Activated naive CD8-positive, alpha-beta T cell treated with anti-CD3 and anti-CD28 coated beads for 36 hours (primary cell): ENCODE results near the gene YIPF4. TPM values are rescaled to one million over a fixed set of nuclear protein-coding genes. Genes with fewer than 3 reads are reported as not detected.
"Not testable (repeated sequence)": the region's sequence is repeated elsewhere in the genome, so short reads cannot be mapped to it uniquely, and the experiment has no call there.

Source experiments
- DNase-seq: peaks from one replicate; pipeline ENCODE4 v3.0.0; 2021
- H3K27ac Mint-ChIP-seq: one replicate; pipeline ENCODE4 v1.8.0; 2022; ENCODE audit warnings: mild to moderate bottlenecking, moderate library complexity, mixed read lengths
- H3K27me3 Mint-ChIP-seq: one replicate; pipeline ENCODE4 v1.8.0; 2022; ENCODE audit warnings: mild to moderate bottlenecking, mixed read lengths
- H3K36me3 Mint-ChIP-seq: one replicate; pipeline ENCODE4 v1.8.0; 2021; ENCODE audit warnings: mild to moderate bottlenecking, mixed read lengths
- H3K4me1 Mint-ChIP-seq: one replicate; pipeline ENCODE4 v1.8.0; 2021; ENCODE audit warnings: mixed read lengths
- H3K4me3 Mint-ChIP-seq: one replicate; pipeline ENCODE4 v1.8.0; 2022; ENCODE audit warnings: mild to moderate bottlenecking, moderate library complexity, mixed read lengths
- H3K9me3 Mint-ChIP-seq: one replicate; pipeline ENCODE4 v1.8.0; 2022; ENCODE audit warnings: mixed read lengths
- total RNA-seq, 2 experiments: library from RNA; stranded (reverse); gene quantifications; one replicate each; pipeline ENCODE4 v1.2.3, GENCODE V29; 2021

YIPF4 gene
- total RNA-seq, 2 experiments from 2014 or later: 30.9 to 32.6 TPM

DNA sequence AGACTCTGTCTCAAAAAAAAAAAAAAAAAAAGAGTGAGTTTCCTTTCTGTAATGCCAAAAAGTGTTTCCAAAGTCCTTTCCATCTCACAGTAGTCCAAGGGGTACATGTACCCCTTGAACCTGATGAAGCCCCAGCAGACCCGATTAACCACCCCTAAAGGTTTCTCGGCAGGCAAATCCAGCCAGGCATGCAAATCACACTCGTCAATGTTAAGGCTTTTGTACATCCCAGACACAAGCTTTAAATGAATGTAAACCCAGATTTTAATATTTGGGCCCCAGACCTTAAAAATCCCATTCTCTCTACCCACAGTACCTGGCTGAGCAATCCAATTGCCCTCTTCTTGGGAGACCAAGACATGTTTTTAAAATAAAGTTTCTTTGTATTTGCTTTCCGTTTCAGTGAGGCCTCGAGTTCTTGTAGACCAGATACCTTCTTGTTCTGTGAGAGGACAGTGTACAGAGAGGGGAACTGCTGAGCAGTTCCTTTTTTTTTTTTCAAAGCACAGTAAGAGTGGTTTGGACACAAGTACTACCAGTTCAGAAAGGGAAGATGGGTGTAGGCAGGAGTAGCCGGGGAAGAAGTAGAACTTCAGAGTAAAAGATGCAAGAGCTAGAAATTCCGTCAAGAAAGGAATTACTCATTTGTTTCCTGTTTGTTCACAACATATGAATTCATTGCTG lies 13.1 kb upstream of the YIPF4 start, which contains the start of gene NLRC4:
Gene NLRC4, minus strand, starts transcription at position 465 of the 684 bp plus-strand sequence. CDS start 8,111 bp downstream, outside the sequence.
- Mint-ChIP-seq H3K36me3 (no peaks in the 10 kb centered on the region), H3K4me1 (peaks cover 4% of the 10 kb centered on the region), H3K27ac (peak within 1 kb of the TSS; percentile 47), H3K4me3 (no peak within 1 kb of the TSS), H3K9me3 (no peaks in the 10 kb centered on the region), H3K27me3 (no peaks in the 10 kb centered on the region)
- no peak for DNase-seq

DNA sequence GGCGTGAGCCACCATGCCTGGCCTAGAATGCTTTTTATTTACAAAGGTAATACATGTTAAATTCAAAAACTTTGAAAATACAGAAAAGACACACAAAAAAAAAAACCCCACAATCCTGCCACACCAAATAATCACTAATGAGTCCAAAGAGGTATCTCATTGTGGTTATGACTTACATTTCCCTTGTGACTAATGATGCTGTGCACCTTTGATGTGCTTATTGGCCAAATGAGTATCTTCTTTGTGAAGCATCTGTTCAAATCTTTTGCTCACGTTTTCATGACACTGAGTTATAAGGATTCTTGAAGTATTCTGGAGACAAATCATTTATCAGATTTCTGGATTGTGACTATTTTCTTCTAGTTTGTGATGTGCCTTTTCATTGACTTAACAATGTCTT lies 6.6 kb upstream of the YIPF4 start:
- Mint-ChIP-seq H3K9me3 (no peaks in the 10 kb centered on the region), H3K36me3 (no peaks in the 10 kb centered on the region), H3K27ac (no peak overlapping the region), H3K4me3 (no peak overlapping the region), H3K27me3 (peaks cover 3% of the 10 kb centered on the region), H3K4me1 (no peaks in the 10 kb centered on the region)
- no peak for DNase-seq

DNA sequence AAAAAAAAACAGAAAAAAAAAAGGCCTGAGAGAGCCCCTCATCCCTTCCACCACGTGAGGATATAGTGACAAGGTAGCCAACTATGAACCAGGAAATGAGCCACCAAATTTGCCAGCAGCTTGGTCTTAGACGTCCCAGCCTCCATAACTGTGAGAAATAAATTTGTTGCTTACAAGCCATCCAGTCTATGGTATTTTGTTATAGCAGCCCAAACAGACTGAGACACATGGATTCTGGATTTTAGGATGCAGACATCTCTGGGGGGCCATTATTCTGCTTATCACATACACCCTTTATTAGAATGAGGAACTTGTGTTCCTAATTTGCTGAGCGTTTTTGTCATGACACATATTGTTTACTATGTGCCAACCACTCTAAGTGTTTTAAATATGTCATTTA lies 5.4 kb upstream of the YIPF4 start:
- Mint-ChIP-seq H3K27me3 (peaks cover 3% of the 10 kb centered on the region), H3K27ac (no peak overlapping the region), H3K4me1 (peaks cover 4% of the 10 kb centered on the region), H3K9me3 (no peaks in the 10 kb centered on the region), H3K36me3 (no peaks in the 10 kb centered on the region), H3K4me3 (no peak overlapping the region)
- no peak for DNase-seq

DNA sequence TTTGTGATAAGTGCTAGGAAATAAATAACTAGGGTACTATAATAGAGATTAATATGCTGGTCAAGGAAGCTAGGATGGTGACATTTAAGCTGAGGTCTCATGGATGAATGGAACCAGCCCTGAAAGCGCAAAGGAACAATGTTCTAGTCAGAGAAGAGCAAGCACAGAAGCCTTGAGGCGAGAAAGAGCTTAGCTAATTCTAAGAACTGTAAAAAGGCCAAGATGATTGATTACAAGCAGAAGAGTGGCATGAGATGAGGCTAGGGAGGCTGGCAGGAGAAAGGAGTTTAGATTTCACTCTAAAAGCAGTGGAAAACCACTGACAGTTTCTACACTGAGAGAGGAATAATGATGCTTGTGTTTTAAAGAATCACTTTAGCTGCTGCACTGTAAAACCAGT lies 3.4 kb upstream of the YIPF4 start:
- Mint-ChIP-seq H3K4me1 (peaks cover 9% of the 10 kb centered on the region), H3K4me3 (no peak overlapping the region), H3K36me3 (no peaks in the 10 kb centered on the region), H3K27me3 (peaks cover 3% of the 10 kb centered on the region), H3K9me3 (no peaks in the 10 kb centered on the region), H3K27ac (no peak overlapping the region)
- DNase-seq: no peak

DNA sequence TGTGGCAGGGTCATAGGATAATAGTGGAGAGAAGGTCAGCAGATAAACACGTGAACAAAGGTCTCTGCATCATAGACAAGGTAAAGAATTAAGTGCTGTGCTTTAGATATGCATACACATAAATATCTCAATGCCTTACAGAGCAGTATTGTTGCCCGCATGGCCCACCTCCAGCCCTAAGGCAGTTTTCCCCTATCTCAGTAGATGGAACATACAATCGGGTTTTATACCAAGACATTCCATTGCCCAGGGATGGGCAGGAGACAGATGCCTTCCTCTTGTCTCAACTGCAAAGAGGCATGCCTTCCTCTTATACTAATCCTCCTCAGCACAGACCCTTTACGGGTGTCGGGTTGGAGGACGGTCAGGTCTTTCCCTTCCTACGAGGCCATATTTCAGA lies 1.9 kb upstream of the YIPF4 start:
- DNase-seq, H3K27ac Mint-ChIP-seq: not testable (repeated sequence)

DNA sequence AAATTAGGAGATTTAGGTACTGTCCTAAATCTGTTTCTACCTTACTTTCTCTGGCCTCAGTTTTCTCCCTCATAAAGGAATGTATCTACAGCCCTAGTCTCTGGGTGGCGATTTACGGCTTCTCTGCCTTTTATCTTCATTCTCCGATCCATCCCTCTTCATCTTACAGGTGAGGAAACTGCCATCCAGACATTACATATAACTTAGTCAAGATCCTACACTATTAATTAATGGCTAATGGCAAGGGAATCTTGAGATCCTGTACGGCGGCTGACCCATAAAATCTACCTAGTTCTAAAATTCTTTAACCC lies 386 bp upstream of the YIPF4 start:
- Mint-ChIP-seq H3K4me1 (peaks cover 17% of the 10 kb centered on the region), H3K27ac (peak overlapping the region; percentile 97), H3K9me3 (no peaks in the 10 kb centered on the region), H3K4me3 (peak overlapping the region; percentile 94), H3K36me3 (peaks cover 10% of the 10 kb centered on the region), H3K27me3 (peaks cover 3% of the 10 kb centered on the region)
- no peak for DNase-seq

More for the DNA sequence above, 1.9 kb upstream of the YIPF4 start:
- H3K36me3 Mint-ChIP-seq, H3K27me3 Mint-ChIP-seq, H3K4me3 Mint-ChIP-seq, H3K9me3 Mint-ChIP-seq: not testable (repeated sequence)
- H3K4me1 Mint-ChIP-seq: peaks cover 12% of the 10 kb centered on the region

DNA sequence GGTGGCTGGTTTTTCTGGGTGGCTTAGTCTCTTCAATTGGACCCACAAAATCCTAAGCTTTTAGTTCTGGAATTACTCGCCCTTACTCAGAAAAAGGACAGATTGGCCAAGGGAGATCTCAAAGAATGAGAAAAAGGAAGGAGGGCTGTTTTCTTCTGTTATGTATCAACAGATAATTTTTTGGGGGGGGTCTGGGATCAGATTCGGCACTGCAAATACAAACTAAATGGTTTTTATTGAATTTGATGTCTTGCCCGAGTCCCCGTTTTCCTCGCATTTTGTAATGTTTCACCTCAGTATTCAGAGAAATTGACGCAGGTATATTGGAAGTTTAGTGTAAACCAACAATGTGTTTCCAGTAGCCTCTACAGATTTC lies 762 bp downstream of the YIPF4 start:
- peaks cover 3% of the 10 kb centered on the region for H3K27me3 Mint-ChIP-seq

DNA sequence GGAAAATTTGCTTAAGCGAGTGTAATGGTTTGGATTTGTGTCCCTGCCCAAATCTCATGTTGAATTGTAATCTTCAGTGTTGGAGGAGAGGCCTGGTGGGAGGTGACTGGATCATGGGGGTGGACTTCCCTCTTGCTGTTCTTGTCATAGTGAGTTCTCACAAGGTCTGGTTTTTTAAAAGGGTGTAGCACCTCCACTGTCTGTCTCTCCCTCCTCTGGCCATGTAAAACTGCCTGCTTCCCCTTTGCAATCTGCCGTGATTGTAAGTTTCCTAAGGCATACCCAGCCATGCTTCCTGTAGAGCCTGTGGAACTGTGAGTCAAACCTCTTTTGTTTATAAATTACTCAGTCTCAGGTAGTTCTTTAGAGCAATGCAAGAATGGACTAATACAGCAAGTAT lies 6.6 kb downstream of the YIPF4 start:
- Mint-ChIP-seq H3K27ac (no peak overlapping the region), H3K9me3 (no peaks in the 10 kb centered on the region), H3K27me3 (no peaks in the 10 kb centered on the region), H3K36me3 (peaks cover 28% of the 10 kb centered on the region), H3K4me1 (peaks cover 39% of the 10 kb centered on the region), H3K4me3 (no peak overlapping the region)
- DNase-seq: no peak

More for the DNA sequence above, 762 bp downstream of the YIPF4 start:
- peaks cover 18% of the 10 kb centered on the region for H3K36me3 Mint-ChIP-seq
- peaks cover 21% of the 10 kb centered on the region for H3K4me1 Mint-ChIP-seq
- DNase-seq: no peak
- H3K9me3 Mint-ChIP-seq: no peaks in the 10 kb centered on the region
- peak overlapping the region; percentile 94 for H3K4me3 Mint-ChIP-seq
- peak overlapping the region; percentile 79 for H3K27ac Mint-ChIP-seq

DNA sequence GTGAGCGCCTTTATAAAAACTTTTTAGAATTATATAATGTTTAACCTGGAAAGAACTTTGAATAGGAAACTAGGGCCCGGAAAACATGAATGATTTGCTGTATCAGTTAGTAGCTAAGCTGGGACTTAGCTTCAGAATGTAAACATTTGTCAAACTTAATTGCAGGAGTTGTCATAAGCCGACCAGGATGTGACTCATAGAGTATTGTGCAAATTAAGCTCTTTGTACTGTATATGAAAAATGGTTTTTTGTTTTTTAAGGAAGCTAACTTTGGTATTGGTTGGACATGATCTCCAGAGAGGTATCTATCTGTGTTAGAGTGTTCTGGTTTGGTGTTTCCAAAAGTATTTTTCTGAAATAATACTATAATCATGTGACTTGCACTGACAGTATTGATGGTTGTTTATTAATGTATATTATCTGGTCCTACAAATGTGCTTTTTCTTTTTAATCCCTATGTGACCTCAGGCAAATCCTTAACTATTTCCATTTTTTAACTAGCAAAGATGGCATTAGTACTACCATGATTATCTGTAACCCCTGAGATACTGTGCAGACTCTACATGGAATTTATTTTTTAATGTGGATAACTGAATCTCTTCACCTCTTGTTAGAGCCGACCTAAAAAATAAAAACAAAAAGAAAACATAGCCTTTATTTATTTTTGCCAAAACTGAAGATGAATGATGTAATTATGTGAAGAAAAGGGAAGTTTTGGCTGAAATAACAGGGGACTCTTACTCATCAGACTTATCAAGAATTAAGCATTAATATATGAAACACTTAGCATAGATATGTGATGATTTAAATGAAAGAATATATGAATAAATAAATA lies 11.7 kb downstream of the YIPF4 start:
- Mint-ChIP-seq H3K36me3 (peaks cover 18% of the 10 kb centered on the region), H3K27ac (peak overlapping the region; percentile 40), H3K27me3 (no peaks in the 10 kb centered on the region), H3K9me3 (no peaks in the 10 kb centered on the region), H3K4me1 (peaks cover 27% of the 10 kb centered on the region), H3K4me3 (no peak overlapping the region)
- no peak for DNase-seq

DNA sequence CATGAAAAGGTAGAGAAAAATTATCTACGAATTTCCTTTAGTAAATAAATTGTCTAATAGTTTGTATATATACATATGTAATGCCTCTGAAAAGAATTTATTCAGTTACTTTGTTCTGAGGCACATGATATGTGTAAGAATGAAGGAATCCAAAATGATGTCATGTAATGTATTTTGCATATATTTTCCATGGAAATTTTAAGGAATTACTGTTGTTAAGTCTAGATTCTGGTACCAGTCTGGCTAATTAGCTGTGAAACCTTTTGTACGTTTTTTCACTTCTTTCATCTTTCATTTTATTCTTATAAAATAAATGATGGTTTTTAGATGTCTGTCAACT lies 12.3 kb downstream of the YIPF4 start:
- no peak for DNase-seq
- Mint-ChIP-seq H3K27me3 (no peaks in the 10 kb centered on the region), H3K4me1 (peaks cover 21% of the 10 kb centered on the region), H3K36me3 (peaks cover 16% of the 10 kb centered on the region), H3K4me3 (no peak overlapping the region), H3K27ac (no peak overlapping the region), H3K9me3 (no peaks in the 10 kb centered on the region)

DNA sequence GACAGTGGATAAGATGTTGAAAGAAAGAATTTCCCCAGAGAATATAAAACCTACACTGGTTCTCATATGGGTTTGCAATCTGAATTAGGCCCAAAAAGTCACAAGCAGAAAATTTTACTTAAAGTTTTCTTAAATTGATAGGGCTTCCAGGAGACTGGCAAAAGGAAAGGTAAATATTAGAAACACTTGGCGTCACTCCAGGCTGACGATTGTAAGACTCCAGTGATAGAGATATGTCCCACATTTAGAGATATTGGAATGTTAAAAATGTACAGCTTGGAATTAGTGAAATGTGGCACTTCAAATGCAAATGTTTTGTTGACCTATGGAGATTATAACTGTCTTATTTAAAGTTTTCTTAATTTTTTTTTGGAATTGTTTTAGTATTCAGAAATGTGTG lies 14.0 kb downstream of the YIPF4 start:
- H3K9me3 Mint-ChIP-seq: no peaks in the 10 kb centered on the region
- H3K4me1 Mint-ChIP-seq: peaks cover 17% of the 10 kb centered on the region
- H3K36me3 Mint-ChIP-seq: peaks cover 18% of the 10 kb centered on the region
- DNase-seq: no peak
- H3K27me3 Mint-ChIP-seq: no peaks in the 10 kb centered on the region
- no peak overlapping the region for H3K27ac Mint-ChIP-seq
- H3K4me3 Mint-ChIP-seq: no peak overlapping the region

DNA sequence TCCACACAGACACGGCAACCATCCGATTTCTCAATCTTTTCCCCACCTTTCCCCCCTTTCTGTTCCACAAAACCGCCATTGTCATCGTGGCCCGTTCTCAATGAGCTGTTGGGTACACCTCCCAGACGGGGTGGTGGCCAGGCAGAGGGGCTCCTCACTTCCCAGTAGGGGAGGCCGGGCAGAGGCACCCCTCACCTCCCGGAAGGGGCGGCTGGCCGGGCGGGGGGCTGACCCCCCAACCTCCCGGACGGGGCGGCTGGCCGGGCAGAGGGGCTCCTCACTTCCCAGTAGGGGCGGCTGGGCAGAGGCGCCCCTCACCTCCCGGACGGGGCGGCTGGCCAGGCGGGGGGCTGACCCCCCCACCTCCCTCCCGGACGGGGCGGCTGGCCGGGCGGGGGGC lies 15.8 kb downstream of the YIPF4 start:
- not testable (repeated sequence) for H3K27ac Mint-ChIP-seq, H3K27me3 Mint-ChIP-seq, H3K4me3 Mint-ChIP-seq, DNase-seq, H3K9me3 Mint-ChIP-seq
- Mint-ChIP-seq H3K36me3 (peaks cover 18% of the 10 kb centered on the region), H3K4me1 (peaks cover 12% of the 10 kb centered on the region)

DNA sequence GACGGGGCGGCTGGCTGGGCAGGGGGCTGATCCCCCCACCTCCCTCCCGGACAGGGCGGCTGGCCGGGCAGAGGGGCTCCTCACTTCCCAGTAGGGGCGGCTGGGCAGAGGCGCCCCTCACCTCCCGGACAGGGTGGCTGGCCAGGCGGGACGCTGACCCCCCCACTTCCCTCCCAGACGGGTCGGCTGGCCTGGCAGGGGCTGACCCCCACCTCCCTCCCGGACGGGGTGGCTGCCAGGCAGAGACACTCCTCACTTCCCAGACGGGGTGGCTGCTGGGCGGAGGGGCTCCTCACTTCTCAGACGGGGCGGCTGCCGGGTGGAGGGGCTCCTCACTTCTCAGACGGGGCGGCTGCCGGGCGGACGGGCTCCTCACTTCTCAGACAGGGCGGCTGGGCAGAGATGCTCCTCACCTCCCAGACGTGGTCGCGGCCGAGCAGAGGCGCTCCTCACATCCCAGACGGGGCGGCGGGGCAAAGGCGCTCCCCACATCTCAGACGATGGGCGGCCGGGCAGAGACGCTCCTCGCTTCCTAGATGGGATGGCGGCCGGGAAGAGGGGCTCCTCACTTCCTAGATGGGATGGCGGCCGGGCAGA lies 16.4 kb downstream of the YIPF4 start:
- H3K4me3 Mint-ChIP-seq, DNase-seq, H3K27me3 Mint-ChIP-seq, H3K9me3 Mint-ChIP-seq, H3K4me1 Mint-ChIP-seq, H3K27ac Mint-ChIP-seq: not testable (repeated sequence)
- peaks cover 18% of the 10 kb centered on the region for H3K36me3 Mint-ChIP-seq

DNA sequence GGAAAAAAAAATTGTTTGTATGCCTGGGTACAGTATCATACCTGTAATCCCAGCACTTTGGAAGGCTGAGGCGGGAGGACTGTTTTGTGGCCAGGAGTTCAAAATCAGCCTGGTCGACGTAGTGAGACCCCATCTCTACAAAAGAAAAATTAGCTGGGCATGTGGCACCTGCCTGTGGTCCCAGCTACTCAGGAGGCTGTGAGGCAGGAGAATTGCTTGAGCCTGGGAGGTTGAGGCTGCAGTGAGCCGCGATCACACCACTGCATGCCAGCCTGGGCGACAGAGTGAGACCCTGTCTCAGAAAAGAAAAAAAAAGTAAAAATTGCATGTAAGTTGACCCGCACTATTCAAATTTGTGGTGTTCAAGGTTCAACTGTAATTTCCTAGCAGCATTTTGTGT lies 32.9 kb downstream of the YIPF4 start:
- Mint-ChIP-seq H3K36me3 (peaks cover 6% of the 10 kb centered on the region), H3K9me3 (no peaks in the 10 kb centered on the region), H3K4me1 (no peaks in the 10 kb centered on the region), H3K27me3 (no peaks in the 10 kb centered on the region), H3K27ac (no peak overlapping the region), H3K4me3 (no peak overlapping the region)
- no peak for DNase-seq

DNA sequence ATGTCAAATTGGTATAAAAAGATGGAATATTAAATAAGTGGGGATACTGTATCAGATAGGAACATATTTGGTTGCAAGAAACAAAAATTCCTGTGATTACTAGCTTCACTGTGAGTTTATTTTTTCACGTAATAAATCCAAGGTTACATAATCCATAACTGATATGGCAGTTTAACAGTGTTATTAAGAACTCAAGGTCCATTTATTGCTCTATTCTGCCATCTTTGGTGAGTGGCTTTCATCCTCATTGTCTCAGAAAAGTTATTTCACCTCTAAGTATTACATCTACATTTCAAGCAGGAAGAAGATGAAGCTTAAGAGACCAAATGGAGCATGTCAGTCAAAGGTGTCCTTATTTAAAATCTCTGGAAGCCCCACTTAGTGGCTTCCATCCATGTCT lies 37.2 kb downstream of the YIPF4 start:
- H3K36me3 Mint-ChIP-seq: peaks cover 6% of the 10 kb centered on the region
- no peak overlapping the region for H3K4me3 Mint-ChIP-seq
- H3K27ac Mint-ChIP-seq: no peak overlapping the region
- H3K4me1 Mint-ChIP-seq: no peaks in the 10 kb centered on the region
- no peaks in the 10 kb centered on the region for H3K27me3 Mint-ChIP-seq
- DNase-seq: no peak
- no peaks in the 10 kb centered on the region for H3K9me3 Mint-ChIP-seq

DNA sequence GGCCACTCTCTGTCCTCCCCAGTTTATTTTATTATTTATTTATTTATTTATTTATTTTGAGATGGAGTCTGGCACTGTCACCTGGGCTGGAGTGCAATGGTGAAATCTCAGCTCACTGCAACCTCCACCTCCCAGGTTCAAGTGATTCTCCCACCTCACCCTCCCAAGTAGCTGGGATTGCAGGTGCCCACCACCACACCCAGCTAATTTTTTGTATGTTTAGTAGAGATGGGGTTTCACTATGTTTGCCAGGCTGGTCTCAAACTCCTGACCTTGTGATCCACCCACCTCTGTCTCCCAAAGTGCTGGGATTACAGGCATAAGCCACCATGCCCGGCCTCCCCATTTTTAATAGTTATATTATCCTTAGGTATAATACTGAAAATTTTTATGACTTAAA lies 51.0 kb downstream of the YIPF4 start:
- H3K36me3 Mint-ChIP-seq: not testable (repeated sequence)

More for the DNA sequence above, 51.0 kb downstream of the YIPF4 start:
- not testable (repeated sequence) for DNase-seq, H3K4me1 Mint-ChIP-seq, H3K27me3 Mint-ChIP-seq, H3K27ac Mint-ChIP-seq, H3K4me3 Mint-ChIP-seq, H3K9me3 Mint-ChIP-seq
